Duodenal mucosa (tissue), 2 donors: ENCODE results near the gene CD93.

ENCODE experiments used
- H3K27ac ChIP-seq: one replicate; pipeline ENCODE4 v1.7.0; 2013; ENCODE audit warnings: low read depth, low read length
- H3K27me3 ChIP-seq, 2 donors: one replicate each; pipeline ENCODE4 v1.7.0; 2013; ENCODE audit warnings: low read length in 2 of 2, control low read depth in 1 of 2; ENCODE audit not compliant: insufficient read depth in 2 of 2, control insufficient read depth in 1 of 2
- H3K36me3 ChIP-seq, 2 donors: one replicate each; pipeline ENCODE4 v1.7.0; 2013; ENCODE audit warnings: low read length in 2 of 2, control low read depth in 1 of 2; ENCODE audit not compliant: insufficient read depth in 2 of 2, control insufficient read depth in 1 of 2
- H3K4me1 ChIP-seq, 2 donors: one replicate each; pipeline ENCODE4 v1.7.0; 2013; ENCODE audit warnings: low read length in 2 of 2, control low read depth in 1 of 2; ENCODE audit not compliant: insufficient read depth in 2 of 2, control insufficient read depth in 1 of 2
- H3K4me3 ChIP-seq, 2 donors: one replicate each; pipeline ENCODE4 v1.7.0; 2013; ENCODE audit warnings: low read length in 2 of 2, low read depth in 1 of 2
- H3K9ac ChIP-seq, 2 donors: one replicate each; pipeline ENCODE4 v1.7.0; 2013; ENCODE audit warnings: low read length in 2 of 2, low read depth in 1 of 2
- H3K9me3 ChIP-seq, 2 donors: one replicate each; pipeline ENCODE4 v1.7.0; 2013; ENCODE audit warnings: low read length in 2 of 2, control low read depth in 1 of 2; ENCODE audit not compliant: control insufficient read depth in 1 of 2

Gene CD93

GRCh38 chr20:23071996-23072395 lies 14.1 kb downstream of the CD93 start:
- no peak overlapping the region for H3K27ac ChIP-seq
- H3K9ac ChIP-seq = no peak overlapping the region
- H3K36me3 ChIP-seq = no peaks in the 10 kb centered on the region
- no peak overlapping the region for H3K4me3 ChIP-seq
- H3K4me1 ChIP-seq = no peaks in the 10 kb centered on the region
- H3K27me3 ChIP-seq = no peaks in the 10 kb centered on the region
- no peaks in the 10 kb centered on the region for H3K9me3 ChIP-seq

GRCh38 chr20:23071398-23071797 lies 14.7 kb downstream of the CD93 start:
- no peaks in the 10 kb centered on the region for H3K9me3 ChIP-seq
- H3K9ac ChIP-seq = no peak overlapping the region
- no peaks in the 10 kb centered on the region for H3K36me3 ChIP-seq
- no peak overlapping the region for H3K4me3 ChIP-seq
- no peak overlapping the region for H3K27ac ChIP-seq
- H3K4me1 ChIP-seq = no peaks in the 10 kb centered on the region
- H3K27me3 ChIP-seq = no peaks in the 10 kb centered on the region

- H3K36me3 ChIP-seq = no peaks in the 10 kb centered on the region
- no peak overlapping the region for H3K9ac ChIP-seq
These were observed 17.0 kb downstream of the CD93 start for GRCh38 chr20:23069108-23069507.

GRCh38 chr20:23068283-23068682 lies 17.8 kb downstream of the CD93 start:
- H3K9me3 ChIP-seq = no peaks in the 10 kb centered on the region
- H3K4me3 ChIP-seq = no peak overlapping the region
- no peaks in the 10 kb centered on the region for H3K36me3 ChIP-seq
- H3K9ac ChIP-seq = no peak overlapping the region
- H3K4me1 ChIP-seq = no peaks in the 10 kb centered on the region
- H3K27me3 ChIP-seq = no peaks in the 10 kb centered on the region
- H3K27ac ChIP-seq = no peak overlapping the region

More at GRCh38 chr20:23069108-23069507, 17.0 kb downstream of the CD93 start:
- Histone ChIP-seq H3K27ac (no peak overlapping the region), H3K4me3 (no peak overlapping the region), H3K9me3 (no peaks in the 10 kb centered on the region), H3K27me3 (no peaks in the 10 kb centered on the region), H3K4me1 (no peaks in the 10 kb centered on the region)

GRCh38 chr20:23066772-23067171 lies 19.4 kb downstream of the CD93 start:
- H3K4me1 ChIP-seq = peaks cover 0 to 5% of the 10 kb centered on the region in 2 donors
- no peaks in the 10 kb centered on the region for H3K9me3 ChIP-seq
- no peak overlapping the region for H3K27ac ChIP-seq
- H3K4me3 ChIP-seq = no peak overlapping the region
- H3K9ac ChIP-seq = no peak overlapping the region
- no peaks in the 10 kb centered on the region for H3K27me3 ChIP-seq
- no peaks in the 10 kb centered on the region for H3K36me3 ChIP-seq

GRCh38 chr20:23065266-23066201 lies 20.6 kb downstream of the CD93 start:
- H3K36me3 ChIP-seq = no peaks in the 10 kb centered on the region
- H3K27me3 ChIP-seq = no peaks in the 10 kb centered on the region
- no peaks in the 10 kb centered on the region for H3K9me3 ChIP-seq
- H3K4me1 ChIP-seq = peaks cover 0 to 5% of the 10 kb centered on the region in 2 donors
- H3K4me3 ChIP-seq = no peak overlapping the region
- H3K27ac ChIP-seq = no peak overlapping the region
- H3K9ac ChIP-seq = no peak overlapping the region

GRCh38 chr20:23063581-23063980 lies 22.5 kb downstream of the CD93 start:
- no peaks in the 10 kb centered on the region for H3K9me3 ChIP-seq
- H3K4me1 ChIP-seq = peaks cover 0 to 5% of the 10 kb centered on the region in 2 donors
- H3K27ac ChIP-seq = no peak overlapping the region
- no peaks in the 10 kb centered on the region for H3K27me3 ChIP-seq
- no peak overlapping the region for H3K9ac ChIP-seq
- no peaks in the 10 kb centered on the region for H3K36me3 ChIP-seq
- H3K4me3 ChIP-seq = no peak overlapping the region

- H3K36me3 ChIP-seq = no peaks in the 10 kb centered on the region
These were observed 23.0 kb downstream of the CD93 start for GRCh38 chr20:23063168-23063567.

GRCh38 chr20:23062632-23063031 lies 23.5 kb downstream of the CD93 start:
- Histone ChIP-seq H3K27ac (no peak overlapping the region), H3K9me3 (no peaks in the 10 kb centered on the region), H3K9ac (no peak overlapping the region), H3K36me3 (no peaks in the 10 kb centered on the region), H3K27me3 (no peaks in the 10 kb centered on the region), H3K4me1 (peaks cover 0 to 5% of the 10 kb centered on the region in 2 donors), H3K4me3 (no peak overlapping the region)

More at GRCh38 chr20:23063168-23063567, 23.0 kb downstream of the CD93 start:
- H3K27me3 ChIP-seq = no peaks in the 10 kb centered on the region
- peaks cover 0 to 5% of the 10 kb centered on the region in 2 donors for H3K4me1 ChIP-seq
- no peak overlapping the region for H3K9ac ChIP-seq
- H3K27ac ChIP-seq = no peak overlapping the region
- no peaks in the 10 kb centered on the region for H3K9me3 ChIP-seq
- H3K4me3 ChIP-seq = no peak overlapping the region

- Histone ChIP-seq H3K36me3 (no peaks in the 10 kb centered on the region), H3K27ac (peak overlapping the region; percentile 13), H3K4me3 (no peak overlapping the region), H3K27me3 (no peaks in the 10 kb centered on the region), H3K4me1 (peaks cover 0 to 5% of the 10 kb centered on the region in 2 donors), H3K9me3 (no peaks in the 10 kb centered on the region), H3K9ac (no peak overlapping the region)
These were observed 24.2 kb downstream of the CD93 start for GRCh38 chr20:23061734-23062561.
